ENCODE measurements around the gene ERBIN. TPM values are rescaled to one million over a fixed set of nuclear protein-coding genes. Genes with fewer than 3 reads are reported as not detected.

Gene ERBIN
- total RNA-seq, 1 donor from 2014 or later = 60.2 TPM

DNA sequence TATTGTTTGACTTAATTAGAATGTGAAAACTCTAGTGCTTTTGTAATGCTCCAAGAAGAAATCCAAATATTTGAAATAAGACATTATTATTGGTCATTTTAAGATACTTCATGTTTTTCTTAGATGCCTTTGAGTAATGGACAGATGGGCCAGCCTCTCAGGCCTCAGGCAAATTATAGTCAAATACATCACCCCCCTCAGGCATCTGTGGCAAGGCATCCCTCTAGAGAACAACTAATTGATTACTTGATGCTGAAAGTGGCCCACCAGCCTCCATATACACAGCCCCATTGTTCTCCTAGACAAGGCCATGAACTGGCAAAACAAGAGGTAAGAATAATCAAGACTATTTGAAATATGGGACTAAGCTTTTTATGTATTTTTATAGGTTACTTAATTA lies 148.5 kb downstream of the ERBIN start:
- TF ChIP-seq, protein P1, sequence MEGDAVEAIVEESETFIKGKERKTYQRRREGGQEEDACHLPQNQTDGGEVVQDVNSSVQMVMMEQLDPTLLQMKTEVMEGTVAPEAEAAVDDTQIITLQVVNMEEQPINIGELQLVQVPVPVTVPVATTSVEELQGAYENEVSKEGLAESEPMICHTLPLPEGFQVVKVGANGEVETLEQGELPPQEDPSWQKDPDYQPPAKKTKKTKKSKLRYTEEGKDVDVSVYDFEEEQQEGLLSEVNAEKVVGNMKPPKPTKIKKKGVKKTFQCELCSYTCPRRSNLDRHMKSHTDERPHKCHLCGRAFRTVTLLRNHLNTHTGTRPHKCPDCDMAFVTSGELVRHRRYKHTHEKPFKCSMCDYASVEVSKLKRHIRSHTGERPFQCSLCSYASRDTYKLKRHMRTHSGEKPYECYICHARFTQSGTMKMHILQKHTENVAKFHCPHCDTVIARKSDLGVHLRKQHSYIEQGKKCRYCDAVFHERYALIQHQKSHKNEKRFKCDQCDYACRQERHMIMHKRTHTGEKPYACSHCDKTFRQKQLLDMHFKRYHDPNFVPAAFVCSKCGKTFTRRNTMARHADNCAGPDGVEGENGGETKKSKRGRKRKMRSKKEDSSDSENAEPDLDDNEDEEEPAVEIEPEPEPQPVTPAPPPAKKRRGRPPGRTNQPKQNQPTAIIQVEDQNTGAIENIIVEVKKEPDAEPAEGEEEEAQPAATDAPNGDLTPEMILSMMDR (conservative IDR thresholded peaks at IDR 0.05) = no peak
- peaks cover 19% of the 10 kb centered on the region for H3K36me3 Mint-ChIP-seq
- no peaks in the 10 kb centered on the region for H3K9me3 Mint-ChIP-seq
- DNase-seq (ENCODE audit: extremely low spot score, unreplicated experiment) = no peak
- no peaks in the 10 kb centered on the region for H3K4me1 Mint-ChIP-seq (ENCODE audit: unreplicated experiment)
- no peak overlapping the region for H3K27ac Mint-ChIP-seq
- H3K27me3 Mint-ChIP-seq = no peaks in the 10 kb centered on the region
- no peak overlapping the region for H3K4me3 Mint-ChIP-seq

DNA sequence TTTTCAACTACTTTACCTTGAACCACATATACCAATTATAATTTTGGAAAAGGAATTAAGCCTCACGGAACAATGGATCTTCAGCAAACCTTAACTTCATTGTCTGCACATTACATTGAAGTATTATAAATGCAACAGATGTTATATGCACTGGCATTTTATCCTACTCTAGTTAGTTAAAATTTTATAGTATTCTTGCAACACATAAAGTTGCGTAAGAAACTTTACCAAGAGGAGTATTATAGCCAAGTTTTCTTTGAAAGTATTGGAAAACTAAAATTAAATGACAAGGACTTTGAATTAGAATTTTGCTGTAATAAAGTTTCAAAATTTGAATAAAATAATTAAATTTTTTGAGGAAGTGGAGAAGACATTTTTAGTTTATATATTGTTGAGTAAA lies 154.3 kb downstream of the ERBIN start:
- H3K4me3 Mint-ChIP-seq = no peak overlapping the region
- H3K9me3 Mint-ChIP-seq = peaks cover 4% of the 10 kb centered on the region
- no peaks in the 10 kb centered on the region for H3K27me3 Mint-ChIP-seq
- TF ChIP-seq, protein P1 (conservative IDR thresholded peaks at IDR 0.05) = no peak
- no peaks in the 10 kb centered on the region for H3K4me1 Mint-ChIP-seq (ENCODE audit: unreplicated experiment)
- no peak for DNase-seq (ENCODE audit: extremely low spot score, unreplicated experiment)
- no peak overlapping the region for H3K27ac Mint-ChIP-seq
- peaks cover 22% of the 10 kb centered on the region for H3K36me3 Mint-ChIP-seq

DNA sequence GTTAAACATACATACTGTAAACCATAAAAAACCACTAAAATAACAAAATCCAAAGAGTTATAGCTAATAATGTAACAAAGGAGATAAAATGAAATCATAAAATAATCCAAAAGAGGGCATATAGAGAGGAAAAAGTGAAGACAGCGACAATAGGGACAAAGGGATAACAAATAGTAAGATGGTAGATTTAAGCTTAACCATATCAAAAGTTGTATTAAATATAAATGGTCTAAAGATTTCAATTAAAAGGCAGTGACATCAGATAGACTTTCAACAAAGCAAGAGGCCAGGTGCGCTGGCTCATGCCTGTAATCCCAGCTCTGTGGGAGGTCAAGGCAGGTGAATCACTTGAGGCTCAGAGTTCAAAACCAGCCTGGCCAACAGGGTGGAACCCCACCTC lies 163.0 kb downstream of the ERBIN start:
- TF ChIP-seq, protein P1 (conservative IDR thresholded peaks at IDR 0.05) = no peak
- Mint-ChIP-seq H3K27me3 (no peaks in the 10 kb centered on the region), H3K4me1 (ENCODE audit: unreplicated experiment) (no peaks in the 10 kb centered on the region)

DNA sequence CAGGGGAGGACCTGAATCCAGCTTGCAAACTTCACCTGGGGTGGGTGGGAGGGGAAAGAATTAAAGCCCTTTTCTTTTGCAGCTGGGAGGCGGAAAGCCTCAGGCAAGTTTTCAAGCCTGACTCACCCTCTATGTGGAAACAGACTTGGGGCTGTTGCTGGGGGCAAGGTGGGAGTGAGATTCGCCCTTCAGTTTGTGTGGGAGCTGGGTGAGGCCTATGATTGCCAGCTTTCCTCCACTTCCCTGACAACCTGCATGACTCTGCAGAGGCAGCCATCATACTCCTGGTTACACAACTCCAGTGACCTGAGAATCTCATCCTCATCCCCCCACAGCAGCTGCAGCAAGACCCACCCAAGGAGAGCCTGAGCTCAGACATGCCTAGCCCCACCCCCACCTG lies 174.5 kb downstream of the ERBIN start:
- H3K4me3 Mint-ChIP-seq = no peak overlapping the region
- TF ChIP-seq, protein P1 (conservative IDR thresholded peaks at IDR 0.05) = no peak
- H3K27ac Mint-ChIP-seq = no peak overlapping the region
- DNase-seq (ENCODE audit: extremely low spot score, unreplicated experiment) = no peak
- H3K36me3 Mint-ChIP-seq = peaks cover 8% of the 10 kb centered on the region
- H3K27me3 Mint-ChIP-seq = no peaks in the 10 kb centered on the region
- no peaks in the 10 kb centered on the region for H3K4me1 Mint-ChIP-seq (ENCODE audit: unreplicated experiment)
- peaks cover 18% of the 10 kb centered on the region for H3K9me3 Mint-ChIP-seq

More for the DNA sequence above, 163.0 kb downstream of the ERBIN start:
- no peak for DNase-seq (ENCODE audit: extremely low spot score, unreplicated experiment)
- Mint-ChIP-seq H3K4me3 (no peak overlapping the region), H3K9me3 (peaks cover 21% of the 10 kb centered on the region), H3K27ac (no peak overlapping the region), H3K36me3 (peaks cover 40% of the 10 kb centered on the region)

DNA sequence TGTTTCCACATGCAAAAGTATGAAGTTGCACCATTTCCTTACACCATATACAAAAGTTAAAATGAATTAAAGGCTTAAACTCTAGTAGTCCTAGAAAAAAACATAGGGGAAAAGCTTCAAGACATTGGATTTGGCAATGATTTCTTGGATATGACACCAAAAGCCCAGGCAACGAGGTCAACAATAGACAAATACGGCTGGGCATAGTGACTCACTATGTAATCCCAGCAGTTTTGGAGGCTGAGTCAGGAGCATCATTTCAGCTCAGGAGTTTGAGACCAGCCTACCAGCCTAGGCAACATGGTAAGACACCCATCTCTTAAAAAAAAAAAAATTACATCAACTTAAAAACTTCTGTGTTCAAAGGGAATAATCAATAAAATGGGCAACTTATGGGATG lies 186.8 kb downstream of the ERBIN start:
- Mint-ChIP-seq H3K4me3 (no peak overlapping the region), H3K27me3 (no peaks in the 10 kb centered on the region), H3K9me3 (peaks cover 10% of the 10 kb centered on the region), H3K27ac (no peak overlapping the region), H3K36me3 (peaks cover 3% of the 10 kb centered on the region), H3K4me1 (ENCODE audit: unreplicated experiment) (no peaks in the 10 kb centered on the region)
- TF ChIP-seq, protein P1 (conservative IDR thresholded peaks at IDR 0.05) = no peak
- DNase-seq (ENCODE audit: extremely low spot score, unreplicated experiment) = no peak

DNA sequence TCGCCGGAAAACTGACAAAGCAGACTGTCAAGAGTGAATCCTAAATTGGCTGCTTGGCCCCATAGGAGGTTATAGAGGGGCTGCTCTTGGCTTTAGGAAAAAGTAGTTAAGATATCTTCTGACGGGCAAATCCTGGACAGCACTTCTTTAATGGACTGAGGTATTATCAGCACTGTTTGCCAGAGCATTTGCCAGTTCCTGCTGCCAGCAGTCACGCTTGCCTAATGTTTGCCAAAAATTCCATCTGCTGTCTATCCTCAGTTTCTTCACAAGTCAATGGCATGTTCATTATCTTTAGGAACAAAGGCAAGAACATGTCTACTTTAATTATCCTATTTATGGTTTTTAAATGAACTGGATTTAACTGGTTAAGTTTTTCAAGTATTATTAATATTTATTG lies 191.9 kb downstream of the ERBIN start:
- no peak for DNase-seq (ENCODE audit: extremely low spot score, unreplicated experiment)
- no peaks in the 10 kb centered on the region for H3K36me3 Mint-ChIP-seq
- peaks cover 6% of the 10 kb centered on the region for H3K9me3 Mint-ChIP-seq
- H3K27me3 Mint-ChIP-seq = no peaks in the 10 kb centered on the region
- no peaks in the 10 kb centered on the region for H3K4me1 Mint-ChIP-seq (ENCODE audit: unreplicated experiment)
- H3K27ac Mint-ChIP-seq = no peak overlapping the region
- no peak overlapping the region for H3K4me3 Mint-ChIP-seq
- TF ChIP-seq, protein P1 (conservative IDR thresholded peaks at IDR 0.05) = no peak

Measured in type B pancreatic cell (in vitro differentiated cells).